Measurements from ENCODE around the gene FNDC3B.

- TF ChIP-seq CTCF (IDR thresholded peaks at IDR 0.05; ENCODE audit: low read length) = no peak
- no peak for TF ChIP-seq EZH2 (IDR thresholded peaks at IDR 0.05; ENCODE audit: borderline replicate concordance, low read length)
Observed at GRCh38 chr3:172062761-172063160, 23.4 kb downstream of the FNDC3B start.

Data from OCI-LY1 (cell line).